ENCODE measurements around the gene TTC7B.

- TF ChIP-seq CTCF (optimal IDR thresholded peaks at IDR 0.05 in 1 of 3, IDR thresholded peaks at IDR 0.05 in 1 of 3, conservative IDR thresholded peaks at IDR 0.05 in 1 of 3; ENCODE audit: extremely low read depth in 1 of 3, insufficient read depth in 2 of 3, low read length in 3 of 3) = no peak
- TF ChIP-seq EZH2 (IDR thresholded peaks at IDR 0.05; ENCODE audit: low read length) = no peak
These were observed 85.9 kb downstream of the TTC7B start for GRCh38 chr14:90730206-90730766.

Data from keratinocyte (primary cell).